Tibial artery (tissue), 4 donors: ENCODE data around the gene TBP.

ENCODE experiments used
- DNase-seq, 2 donors: peaks; one replicate each; pipeline ENCODE4 v3.0.0-alpha.2; 2019
- H3K27ac ChIP-seq, 2 donors: fragments of 200-600 bp; sonication (generic) in 1 of 2; 1 replicate in 1 of 2; 2 replicates in 1 of 2; pipeline ENCODE4 v1.5.1; 2018 to 2019; ENCODE audit warnings: mild to moderate bottlenecking in 1 of 2
- H3K27me3 ChIP-seq, 2 donors: fragments of 200-600 bp; sonication (generic) in 1 of 2; one replicate each; pipeline versions ENCODE4 v1.5.1 to v1.6.0; 2016 to 2019
- H3K36me3 ChIP-seq, 3 donors: fragments of 200-600 bp; sonication (generic) in 2 of 3; one replicate each; pipeline ENCODE4 v1.5.1; 2016 to 2019; ENCODE audit warnings: mild to moderate bottlenecking in 2 of 3
- H3K4me1 ChIP-seq, 4 donors: fragments of 200-600 bp; sonication (generic) in 2 of 4; 1 replicate in 3 of 4; 2 replicates in 1 of 4; pipeline ENCODE4 v1.5.1; 2016 to 2019
- H3K4me3 ChIP-seq, 2 donors: fragments of 200-600 bp; sonication (generic) in 1 of 2; 1 replicate in 1 of 2; 2 replicates in 1 of 2; pipeline ENCODE4 v1.5.1; 2018 to 2019; ENCODE audit warnings: mild to moderate bottlenecking in 2 of 2
- H3K9me3 ChIP-seq, 3 donors: fragments of 200-600 bp; sonication (generic) in 1 of 3; one replicate each; pipeline ENCODE4 v1.5.1; 2016 to 2019
- CTCF ChIP-seq, 2 experiments: fragments of 200-600 bp in 1 of 2; fragments of 450-650 bp in 1 of 2; IDR thresholded peaks; one replicate each; pipeline ENCODE4 v1.5.1; 2017 to 2019; ENCODE audit warnings: antibody characterized with exemption in 2 of 2, mild to moderate bottlenecking in 1 of 2, moderate library complexity in 1 of 2
- intact Hi-C: fragments of 100-400 bp; cut with DNase I; formaldehyde crosslinking; loops from one replicate; pipeline ENCODE4 v1.15.0; 2023; ENCODE audit warnings: low total_unique reads

TBP gene

GRCh38 chr6:170537329-170537728 lies 16.8 kb upstream of the TBP start:
- Histone ChIP-seq H3K27me3 (no peaks in the 10 kb centered on the region), H3K36me3 (peaks cover 68 to 97% (median 87%) of the 10 kb centered on the region in 3 donors), H3K27ac (no peak overlapping the region), H3K4me3 (no peak overlapping the region), H3K9me3 (no peaks in the 10 kb centered on the region), H3K4me1 (no peaks in the 10 kb centered on the region)
- TF ChIP-seq CTCF (IDR thresholded peaks at IDR 0.05), result no peak
- no peak for DNase-seq
- intact Hi-C loops, result no loop called here

DNA sequence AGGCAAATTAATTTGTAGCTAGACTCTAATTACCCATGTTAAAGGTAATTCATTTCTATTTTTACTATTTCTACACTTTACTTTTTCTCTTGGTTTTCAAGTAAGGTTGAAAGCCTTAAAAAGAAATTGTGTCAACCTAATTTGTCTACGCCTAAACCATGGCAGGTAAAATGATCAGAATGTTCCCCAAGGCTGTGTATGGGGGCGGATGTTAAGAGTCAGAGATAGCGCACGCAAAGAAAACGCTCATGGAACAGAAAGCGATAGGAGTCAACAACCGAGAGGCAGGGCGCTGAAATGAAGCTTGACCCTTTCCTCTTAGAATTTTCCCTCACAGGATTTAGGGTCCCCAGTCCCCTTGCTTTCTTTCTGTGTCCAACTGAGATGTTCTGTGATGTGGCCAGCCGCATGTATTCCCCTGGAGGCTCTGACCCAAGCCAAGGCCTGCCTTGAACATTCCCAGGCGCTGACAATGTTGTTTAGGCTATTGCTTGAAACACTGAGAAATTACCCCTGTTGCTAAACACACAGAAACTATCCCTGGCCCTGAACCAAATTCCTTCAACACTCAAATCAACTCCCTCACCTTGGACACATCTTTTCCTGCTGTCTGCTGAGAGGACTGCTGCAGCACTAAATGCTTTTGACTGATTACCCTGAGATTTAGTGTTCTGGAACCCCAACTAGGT lies 12.0 kb upstream of the TBP start:
- H3K9me3 ChIP-seq, result no peaks in the 10 kb centered on the region
- H3K4me3 ChIP-seq, result no peak overlapping the region
- intact Hi-C loops, result no loop called here
- no peak overlapping the region for H3K27ac ChIP-seq
- no peak for DNase-seq
- TF ChIP-seq CTCF (IDR thresholded peaks at IDR 0.05), result no peak
- peaks cover 0 to under 1% (median 0%) of the 10 kb centered on the region in 4 donors for H3K4me1 ChIP-seq
- peaks cover 78 to 97% (median 89%) of the 10 kb centered on the region in 3 donors for H3K36me3 ChIP-seq
- no peaks in the 10 kb centered on the region for H3K27me3 ChIP-seq

DNA sequence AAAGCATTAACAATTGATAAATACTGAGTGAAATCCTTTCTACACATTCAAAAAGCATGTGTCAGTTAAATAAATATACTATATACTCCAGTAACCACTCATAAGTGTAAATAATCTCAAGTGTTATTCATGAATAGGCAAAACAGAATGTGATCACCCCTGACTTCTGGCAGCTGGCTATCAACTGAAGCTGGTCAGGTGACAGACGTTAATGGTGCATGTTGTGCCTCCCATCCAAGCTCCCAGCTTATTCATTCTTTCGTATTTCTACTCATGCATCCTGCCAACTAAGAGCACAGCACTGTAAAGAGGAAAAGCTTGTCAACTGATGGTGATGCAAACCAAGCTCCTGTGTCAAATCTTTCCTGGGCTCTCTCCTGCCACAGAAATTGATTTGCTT lies 8.8 kb upstream of the TBP start:
- H3K27ac ChIP-seq, result no peak overlapping the region
- no peak for TF ChIP-seq CTCF (IDR thresholded peaks at IDR 0.05)
- intact Hi-C loops, result no loop called here
- DNase-seq, result no peak
- peaks cover 0 to 29% (median 13%) of the 10 kb centered on the region in 4 donors for H3K4me1 ChIP-seq
- H3K4me3 ChIP-seq, result no peak overlapping the region
- peaks cover 71 to 80% (median 71%) of the 10 kb centered on the region in 3 donors for H3K36me3 ChIP-seq
- no peaks in the 10 kb centered on the region for H3K9me3 ChIP-seq
- H3K27me3 ChIP-seq, result no peaks in the 10 kb centered on the region

DNA sequence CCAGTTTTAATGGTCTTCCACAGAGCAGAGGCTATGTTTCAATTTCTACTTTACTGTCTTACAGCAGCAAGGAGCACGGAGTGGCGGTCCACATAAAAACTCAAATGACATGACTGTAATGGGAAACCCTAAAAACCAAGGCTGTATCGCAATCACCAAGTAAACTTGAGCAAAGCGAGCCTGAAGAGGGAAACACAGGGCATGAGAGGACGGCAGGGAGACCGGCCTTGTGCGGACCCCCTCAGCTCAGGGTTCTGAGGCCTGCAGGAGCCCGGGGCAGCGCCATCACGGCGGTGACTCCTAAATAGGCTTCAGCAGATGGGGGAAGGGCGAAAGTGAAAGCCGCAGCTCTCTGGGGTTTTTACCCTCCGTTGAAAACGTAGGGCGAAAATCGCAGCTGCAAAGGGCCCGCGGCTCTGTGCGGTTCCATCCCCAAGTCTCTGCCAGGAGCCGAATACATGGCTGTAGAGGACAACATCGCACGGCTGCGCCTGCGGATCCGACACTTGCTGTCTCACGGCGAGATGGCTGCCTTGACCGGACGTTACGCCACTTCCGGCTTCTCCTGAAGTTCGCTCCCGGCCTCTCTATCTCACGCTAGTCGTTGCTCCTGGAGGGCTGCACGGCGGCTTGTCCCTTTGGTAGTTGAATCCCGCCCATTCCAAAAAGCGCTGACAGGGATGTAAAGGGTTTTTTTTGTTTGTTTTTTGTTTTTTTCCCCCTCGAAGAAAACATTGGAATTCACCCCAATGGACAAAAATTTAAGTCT lies 1.2 kb upstream of the TBP start, which contains the start of gene PSMB1:
TSS of gene PSMB1 (minus strand) at position 543 of the 769 bp plus-strand sequence. CDS start at position 478, 65 bp downstream.
- H3K4me1 ChIP-seq, result peaks cover 0 to 60% (median 43%) of the 10 kb centered on the region in 4 donors
- peak within 1 kb of the TSS; percentile 91 to 96 for H3K27ac ChIP-seq
- no peaks in the 10 kb centered on the region for H3K27me3 ChIP-seq
- no peak for TF ChIP-seq CTCF (IDR thresholded peaks at IDR 0.05)
- H3K36me3 ChIP-seq, result peaks cover 5 to 22% (median 9%) of the 10 kb centered on the region in 3 donors
- no peaks in the 10 kb centered on the region for H3K9me3 ChIP-seq
- DNase-seq, result peak; percentile 95 to 97
- H3K4me3 ChIP-seq, result peak within 1 kb of the TSS; percentile 94 to 96
- intact Hi-C loops, result loop anchor here (10.0 kb wide), 1 partner anchor 828 kb away; the partner anchor contains the start of gene PHF10

GRCh38 chr6:170553534-170554012 lies 596 bp upstream of the TBP start:
- Histone ChIP-seq H3K36me3 (peaks cover under 1 to 21% (median 3%) of the 10 kb centered on the region in 3 donors), H3K9me3 (no peaks in the 10 kb centered on the region), H3K4me3 (peak overlapping the region; percentile 94 to 96), H3K27ac (peak overlapping the region; percentile 91 to 96), H3K4me1 (peaks cover 0 to 54% (median 42%) of the 10 kb centered on the region in 4 donors), H3K27me3 (no peaks in the 10 kb centered on the region)
- peak in 1 of 2 donors; percentile 23 for DNase-seq
- intact Hi-C loops, result loop anchor here (10.0 kb wide), 1 partner anchor 829 kb away; the partner anchor contains the start of gene PHF10
- no peak for TF ChIP-seq CTCF (IDR thresholded peaks at IDR 0.05)
